Measurements from ENCODE around the gene ABHD18.

DNA sequence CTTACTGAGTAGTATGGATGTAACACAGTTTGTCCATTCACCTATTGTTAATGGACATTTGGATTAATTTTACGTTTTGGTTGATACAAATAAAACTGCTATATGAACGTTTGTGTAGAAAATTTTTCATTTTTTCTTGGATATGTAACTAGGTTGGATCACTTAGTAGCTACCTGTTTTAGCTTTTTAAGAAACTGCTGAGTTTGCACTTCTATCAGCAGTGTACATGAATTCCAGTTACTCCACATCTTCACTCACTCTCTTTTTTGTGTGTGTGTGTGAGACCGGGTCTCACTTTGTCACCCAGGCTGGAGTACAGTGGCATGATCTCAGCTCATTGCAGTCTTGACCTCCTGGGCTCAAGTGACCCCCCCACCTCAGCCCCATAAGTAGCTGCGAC lies 111.3 kb downstream of the ABHD18 start:
- TF ChIP-seq, protein P1, sequence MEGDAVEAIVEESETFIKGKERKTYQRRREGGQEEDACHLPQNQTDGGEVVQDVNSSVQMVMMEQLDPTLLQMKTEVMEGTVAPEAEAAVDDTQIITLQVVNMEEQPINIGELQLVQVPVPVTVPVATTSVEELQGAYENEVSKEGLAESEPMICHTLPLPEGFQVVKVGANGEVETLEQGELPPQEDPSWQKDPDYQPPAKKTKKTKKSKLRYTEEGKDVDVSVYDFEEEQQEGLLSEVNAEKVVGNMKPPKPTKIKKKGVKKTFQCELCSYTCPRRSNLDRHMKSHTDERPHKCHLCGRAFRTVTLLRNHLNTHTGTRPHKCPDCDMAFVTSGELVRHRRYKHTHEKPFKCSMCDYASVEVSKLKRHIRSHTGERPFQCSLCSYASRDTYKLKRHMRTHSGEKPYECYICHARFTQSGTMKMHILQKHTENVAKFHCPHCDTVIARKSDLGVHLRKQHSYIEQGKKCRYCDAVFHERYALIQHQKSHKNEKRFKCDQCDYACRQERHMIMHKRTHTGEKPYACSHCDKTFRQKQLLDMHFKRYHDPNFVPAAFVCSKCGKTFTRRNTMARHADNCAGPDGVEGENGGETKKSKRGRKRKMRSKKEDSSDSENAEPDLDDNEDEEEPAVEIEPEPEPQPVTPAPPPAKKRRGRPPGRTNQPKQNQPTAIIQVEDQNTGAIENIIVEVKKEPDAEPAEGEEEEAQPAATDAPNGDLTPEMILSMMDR (IDR thresholded peaks at IDR 0.05 in 8 of 11, conservative IDR thresholded peaks at IDR 0.05 in 3 of 11) = no peak
- TF ChIP-seq POLR2A (IDR thresholded peaks at IDR 0.05) (no peak), POLR2AphosphoS5 (IDR thresholded peaks at IDR 0.05) (no peak)

Data from spleen (tissue), 7 donors.